Activated CD8-positive, alpha-beta memory T cell treated with anti-CD3 and anti-CD28 coated beads, Interleukin-2, amount 10 ng/mL, durations not matched to agents 7 days and 5 days (primary cell): ENCODE measurements around the gene RSPO1. TPM values are rescaled to one million over a fixed set of nuclear protein-coding genes. Genes with fewer than 3 reads are reported as not detected.

Experiments used
- ATAC-seq: fragments of 150-1000 bp; cut with Tn5 transposase; one replicate; pipeline ENCODE4 v1.10.0; 2021; ENCODE audit warnings: moderate library complexity
- CTCF ChIA-PET: fragments of 350-600 bp; sonication (Branson Sonifier 250); formaldehyde crosslinking; loops from one replicate; lab custom pipeline; 2021; ENCODE audit warnings: antibody characterized with exemption; lab: Charles Lee
- DNase-seq: peaks from one replicate; pipeline ENCODE4 v3.0.0-alpha.2; 2020
- H3K27ac Mint-ChIP-seq: one replicate; pipeline ENCODE4 v1.8.0; 2021; ENCODE audit warnings: mild to moderate bottlenecking, mixed read lengths
- H3K27me3 Mint-ChIP-seq: one replicate; pipeline ENCODE4 v1.8.0; 2021; ENCODE audit warnings: mixed read lengths
- H3K36me3 Mint-ChIP-seq: one replicate; pipeline ENCODE4 v1.8.0; 2021; ENCODE audit warnings: mild to moderate bottlenecking, mixed read lengths
- H3K4me1 Mint-ChIP-seq: one replicate; pipeline ENCODE4 v1.8.0; 2021; ENCODE audit warnings: mixed read lengths
- H3K4me3 Mint-ChIP-seq: one replicate; pipeline ENCODE4 v1.8.0; 2021; ENCODE audit warnings: mild to moderate bottlenecking, moderate library complexity, mixed read lengths
- H3K9me3 Mint-ChIP-seq: one replicate; pipeline ENCODE4 v1.8.0; 2022; ENCODE audit warnings: low read depth, mixed read lengths
- total RNA-seq, 2 experiments: library from RNA; stranded (reverse); gene quantifications; one replicate each; pipeline ENCODE4 v1.2.3, GENCODE V29; 2021

RSPO1 gene
- total RNA-seq, 2 experiments from 2014 or later, result not detected

GRCh38 chr1:37652976-37653375, 18.3 kb upstream of the RSPO1 start:
- H3K27me3 Mint-ChIP-seq, result no peaks in the 10 kb centered on the region
- H3K36me3 Mint-ChIP-seq, result no peaks in the 10 kb centered on the region
- CTCF ChIA-PET, result no interaction called here
- ATAC-seq (no peak), DNase-seq (no peak)
- no peaks in the 10 kb centered on the region for H3K4me1 Mint-ChIP-seq
- H3K4me3 Mint-ChIP-seq, result no peak overlapping the region
- no peak overlapping the region for H3K27ac Mint-ChIP-seq
- H3K9me3 Mint-ChIP-seq, result no peaks in the 10 kb centered on the region

- CTCF ChIA-PET, result no interaction called here
- H3K27ac Mint-ChIP-seq, result no peak overlapping the region
- H3K4me1 Mint-ChIP-seq, result no peaks in the 10 kb centered on the region
Measured at GRCh38 chr1:37651803-37652202, 17.1 kb upstream of the RSPO1 start.

GRCh38 chr1:37650721-37651120, 16.0 kb upstream of the RSPO1 start:
- Mint-ChIP-seq H3K4me3 (no peak overlapping the region), H3K27me3 (no peaks in the 10 kb centered on the region), H3K27ac (no peak overlapping the region), H3K9me3 (no peaks in the 10 kb centered on the region), H3K36me3 (no peaks in the 10 kb centered on the region), H3K4me1 (no peaks in the 10 kb centered on the region)
- ATAC-seq, result no peak
- CTCF ChIA-PET, result interaction anchor here (1.3 kb wide), 1 partner anchor 13 kb away, joined by 3 read pairs; no protein-coding TSS in a partner anchor
- DNase-seq, result no peak

More at GRCh38 chr1:37651803-37652202, 17.1 kb upstream of the RSPO1 start:
- Mint-ChIP-seq H3K9me3 (no peaks in the 10 kb centered on the region), H3K27me3 (no peaks in the 10 kb centered on the region), H3K4me3 (no peak overlapping the region), H3K36me3 (no peaks in the 10 kb centered on the region)
- DNase-seq, result no peak
- ATAC-seq, result no peak

- no peaks in the 10 kb centered on the region for H3K36me3 Mint-ChIP-seq
- H3K27ac Mint-ChIP-seq, result no peak overlapping the region
- H3K9me3 Mint-ChIP-seq, result no peaks in the 10 kb centered on the region
- ATAC-seq (no peak), DNase-seq (no peak)
- H3K4me1 Mint-ChIP-seq, result no peaks in the 10 kb centered on the region
- H3K27me3 Mint-ChIP-seq, result no peaks in the 10 kb centered on the region
- no peak overlapping the region for H3K4me3 Mint-ChIP-seq
- CTCF ChIA-PET, result interaction anchor here (1.3 kb wide), 1 partner anchor 13 kb away, joined by 3 read pairs; no protein-coding TSS in a partner anchor
Measured at GRCh38 chr1:37650173-37650572, 15.5 kb upstream of the RSPO1 start.

- Mint-ChIP-seq H3K27me3 (peaks cover 12% of the 10 kb centered on the region), H3K36me3 (no peaks in the 10 kb centered on the region), H3K9me3 (no peaks in the 10 kb centered on the region), H3K27ac (no peak overlapping the region), H3K4me3 (no peak overlapping the region), H3K4me1 (no peaks in the 10 kb centered on the region)
- no peak for DNase-seq
- CTCF ChIA-PET, result no interaction called here
- ATAC-seq, result no peak
Measured at GRCh38 chr1:37647281-37647680, 12.6 kb upstream of the RSPO1 start.

- no peak for ATAC-seq
- H3K4me3 Mint-ChIP-seq, result no peak overlapping the region
- no peaks in the 10 kb centered on the region for H3K9me3 Mint-ChIP-seq
- H3K36me3 Mint-ChIP-seq, result no peaks in the 10 kb centered on the region
- no peaks in the 10 kb centered on the region for H3K4me1 Mint-ChIP-seq
- DNase-seq, result no peak
- H3K27me3 Mint-ChIP-seq, result peaks cover 32% of the 10 kb centered on the region
- CTCF ChIA-PET, result no interaction called here
- no peak overlapping the region for H3K27ac Mint-ChIP-seq
Measured at GRCh38 chr1:37641059-37641458, 6.4 kb upstream of the RSPO1 start.

- CTCF ChIA-PET, result no interaction called here
- Mint-ChIP-seq H3K27me3 (peaks cover 62% of the 10 kb centered on the region), H3K4me3 (no peak overlapping the region), H3K9me3 (no peaks in the 10 kb centered on the region), H3K4me1 (peaks cover 5% of the 10 kb centered on the region), H3K36me3 (no peaks in the 10 kb centered on the region), H3K27ac (no peak overlapping the region)
- DNase-seq (no peak), ATAC-seq (no peak)
Measured at GRCh38 chr1:37636435-37636834, 1.7 kb upstream of the RSPO1 start.

- Mint-ChIP-seq H3K9me3 (no peaks in the 10 kb centered on the region), H3K4me1 (peaks cover 5% of the 10 kb centered on the region)
Measured at GRCh38 chr1:37634992-37635902, 555 bp upstream of the RSPO1 start.

GRCh38 chr1:37633938-37634243, 801 bp downstream of the RSPO1 start:
- CTCF ChIA-PET, result interaction anchor here (0.8 kb wide), 1 partner anchor 31 kb away, joined by 4 read pairs; no protein-coding TSS in a partner anchor
- H3K27ac Mint-ChIP-seq, result no peak overlapping the region
- H3K27me3 Mint-ChIP-seq, result peaks cover 85% of the 10 kb centered on the region
- ATAC-seq (no peak), DNase-seq (no peak)
- no peaks in the 10 kb centered on the region for H3K9me3 Mint-ChIP-seq
- peaks cover 5% of the 10 kb centered on the region for H3K4me1 Mint-ChIP-seq
- H3K36me3 Mint-ChIP-seq, result no peaks in the 10 kb centered on the region
- no peak overlapping the region for H3K4me3 Mint-ChIP-seq

More at GRCh38 chr1:37634992-37635902, 555 bp upstream of the RSPO1 start:
- Mint-ChIP-seq H3K27me3 (peaks cover 74% of the 10 kb centered on the region), H3K36me3 (no peaks in the 10 kb centered on the region), H3K4me3 (no peak overlapping the region), H3K27ac (no peak overlapping the region)
- DNase-seq, result no peak
- ATAC-seq, result no peak
- CTCF ChIA-PET, result no interaction called here

GRCh38 chr1:37633040-37633937, 1.4 kb downstream of the RSPO1 start:
- H3K9me3 Mint-ChIP-seq, result no peaks in the 10 kb centered on the region
- H3K4me3 Mint-ChIP-seq, result no peak overlapping the region
- DNase-seq (no peak), ATAC-seq (no peak)
- H3K27ac Mint-ChIP-seq, result no peak overlapping the region
- H3K36me3 Mint-ChIP-seq, result no peaks in the 10 kb centered on the region
- H3K4me1 Mint-ChIP-seq, result peaks cover 5% of the 10 kb centered on the region
- CTCF ChIA-PET, result interaction anchor here (0.8 kb wide), 1 partner anchor 30 kb away, joined by 4 read pairs; no protein-coding TSS in a partner anchor
- H3K27me3 Mint-ChIP-seq, result peaks cover 90% of the 10 kb centered on the region

- Mint-ChIP-seq H3K9me3 (no peaks in the 10 kb centered on the region), H3K4me3 (no peak overlapping the region), H3K27ac (no peak overlapping the region), H3K36me3 (no peaks in the 10 kb centered on the region), H3K4me1 (peaks cover 5% of the 10 kb centered on the region), H3K27me3 (peaks cover 83% of the 10 kb centered on the region)
- DNase-seq, result no peak
- ATAC-seq, result no peak
- CTCF ChIA-PET, result no interaction called here
Measured at GRCh38 chr1:37631036-37631435, 3.7 kb downstream of the RSPO1 start.

GRCh38 chr1:37630426-37631028, 4.2 kb downstream of the RSPO1 start:
- Mint-ChIP-seq H3K9me3 (no peaks in the 10 kb centered on the region), H3K4me1 (peaks cover 5% of the 10 kb centered on the region), H3K4me3 (no peak overlapping the region), H3K36me3 (no peaks in the 10 kb centered on the region), H3K27me3 (peaks cover 80% of the 10 kb centered on the region), H3K27ac (no peak overlapping the region)
- no peak for ATAC-seq
- DNase-seq, result no peak
- CTCF ChIA-PET, result no interaction called here

- CTCF ChIA-PET, result no interaction called here
- DNase-seq, result no peak
- H3K9me3 Mint-ChIP-seq, result no peaks in the 10 kb centered on the region
- H3K4me3 Mint-ChIP-seq, result no peak overlapping the region
- no peaks in the 10 kb centered on the region for H3K36me3 Mint-ChIP-seq
- no peak overlapping the region for H3K27ac Mint-ChIP-seq
- no peak for ATAC-seq
- peaks cover 2% of the 10 kb centered on the region for H3K4me1 Mint-ChIP-seq
- peaks cover 78% of the 10 kb centered on the region for H3K27me3 Mint-ChIP-seq
Measured at GRCh38 chr1:37629726-37630425, 4.8 kb downstream of the RSPO1 start.
